Fibroblast of skin of back (primary cell): ENCODE measurements around the gene EPHX1.
A peak's percentile ranks its signal among the peaks of the same experiment; 100 is the strongest.

Experiments used
- DNase-seq: peaks from one replicate; pipeline ENCODE4 v3.0.0-alpha.2; 2013

The EPHX1 gene

DNA sequence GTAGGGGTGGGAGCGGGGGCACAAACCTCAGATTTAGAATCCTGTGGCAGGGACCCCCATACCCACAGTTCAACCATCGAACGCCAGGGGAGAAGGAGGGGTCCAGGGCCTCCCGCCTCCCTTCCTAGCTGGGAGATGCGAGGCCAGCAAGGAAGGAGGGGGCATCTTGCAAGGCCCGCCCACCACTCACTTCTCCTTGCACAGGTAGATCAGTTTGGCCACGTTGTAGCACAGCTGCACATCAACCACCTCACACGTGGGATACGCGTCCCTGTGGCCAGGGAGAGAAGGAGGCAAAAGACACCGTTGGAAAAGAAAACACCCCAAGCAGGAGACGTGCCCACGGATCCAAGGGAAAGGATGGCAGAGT lies 52.6 kb downstream of the EPHX1 start:
- DNase-seq = no peak

- DNase-seq = peak; percentile 18
Measured at GRCh38 chr1:225863167-225863566, 53.2 kb downstream of the EPHX1 start.

DNA sequence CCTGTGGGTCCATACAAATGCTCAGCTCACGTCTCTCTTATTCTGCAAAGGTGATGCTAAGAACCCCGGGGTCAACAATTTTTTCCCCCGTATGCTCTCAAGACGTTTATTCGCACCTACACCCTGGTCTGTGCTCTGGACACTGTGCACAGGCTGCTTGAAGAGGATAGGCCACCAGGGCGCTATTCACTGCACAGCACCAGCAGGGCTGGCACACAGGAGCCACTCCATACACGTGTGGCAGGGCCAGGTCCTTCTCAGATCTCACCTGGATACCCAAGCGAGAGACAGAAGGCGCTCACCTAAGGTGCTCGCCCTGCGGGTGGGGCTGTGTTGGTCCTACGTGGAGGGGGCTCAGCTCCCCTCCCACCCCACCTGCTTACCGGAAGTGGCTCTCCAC lies 55.6 kb downstream of the EPHX1 start:
- no peak for DNase-seq

GRCh38 chr1:225866061-225866837 lies 56.3 kb downstream of the EPHX1 start:
- peak; percentile 72 for DNase-seq

DNA sequence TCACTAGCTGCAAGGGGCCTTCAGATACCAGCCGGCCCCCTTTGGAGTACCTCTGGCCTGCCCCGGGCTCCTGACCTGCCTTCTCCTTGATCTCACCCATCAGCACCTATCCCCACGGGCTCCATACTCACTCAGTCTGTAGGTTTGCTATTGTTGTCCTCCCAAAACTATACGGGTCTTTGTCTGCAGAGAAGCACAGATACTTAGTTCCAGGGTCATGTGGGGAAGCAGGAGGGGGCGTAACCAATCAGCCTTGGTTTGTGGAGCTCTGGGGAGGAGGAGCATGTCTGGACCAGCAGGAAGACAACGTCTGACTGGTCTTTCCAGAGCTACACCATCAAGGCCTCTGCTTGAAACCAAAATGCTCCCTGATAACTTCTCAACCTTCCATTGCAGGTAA lies 57.1 kb downstream of the EPHX1 start:
- DNase-seq = no peak

DNA sequence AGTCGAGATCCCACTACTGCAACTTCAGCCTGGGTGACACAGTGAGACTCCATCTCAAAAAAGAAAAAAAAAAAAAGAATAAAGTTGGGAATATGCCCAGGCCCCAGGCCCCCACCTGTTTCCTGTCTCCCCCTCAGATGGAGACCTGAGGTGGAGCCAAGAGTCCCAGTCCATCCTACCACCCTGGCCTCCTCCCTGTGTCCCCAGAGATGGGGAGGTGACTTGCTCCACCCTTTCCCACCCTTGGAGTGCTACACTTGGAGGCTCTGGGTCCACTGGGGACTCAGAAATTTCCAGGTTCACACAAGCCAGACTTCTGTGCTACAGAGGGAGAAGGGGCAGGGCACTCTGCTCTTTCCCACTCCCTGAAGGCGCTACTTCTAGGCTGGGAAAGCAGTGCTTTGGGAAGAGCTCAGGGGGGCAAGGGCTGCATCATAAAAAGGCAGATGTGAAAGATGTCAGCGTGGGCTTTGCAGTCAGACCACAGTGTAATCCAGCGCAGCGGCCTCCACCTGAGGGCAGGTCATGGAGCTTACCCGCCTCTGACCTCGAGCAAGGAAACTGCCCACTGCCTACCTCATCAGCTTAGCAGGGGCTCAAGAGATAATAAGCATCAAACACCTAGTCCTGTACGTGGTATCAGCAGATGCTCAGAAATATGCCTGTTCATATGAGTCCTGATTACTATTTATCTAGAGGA lies 58.9 kb downstream of the EPHX1 start:
- no peak for DNase-seq

GRCh38 chr1:225870911-225871310 lies 61.0 kb downstream of the EPHX1 start:
- DNase-seq = no peak

- peak; percentile 28 for DNase-seq
Measured at GRCh38 chr1:225871359-225872074, 61.6 kb downstream of the EPHX1 start.

DNA sequence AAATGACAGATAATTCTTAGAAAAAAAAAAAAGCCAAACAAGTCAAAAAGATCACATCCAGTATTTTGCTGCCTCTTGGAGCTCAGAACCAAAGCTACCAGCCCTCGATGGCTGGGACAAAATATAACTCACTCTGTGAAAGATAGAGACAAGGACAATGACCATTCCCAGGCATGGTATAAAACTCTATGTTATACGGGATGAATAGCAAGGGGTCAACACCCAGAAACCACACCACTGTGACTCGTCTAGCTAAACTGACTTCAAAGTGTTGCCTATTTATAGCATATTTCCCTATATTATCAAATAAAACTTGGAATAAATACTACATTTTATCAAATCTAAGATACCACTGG lies 62.1 kb downstream of the EPHX1 start:
- no peak for DNase-seq

DNA sequence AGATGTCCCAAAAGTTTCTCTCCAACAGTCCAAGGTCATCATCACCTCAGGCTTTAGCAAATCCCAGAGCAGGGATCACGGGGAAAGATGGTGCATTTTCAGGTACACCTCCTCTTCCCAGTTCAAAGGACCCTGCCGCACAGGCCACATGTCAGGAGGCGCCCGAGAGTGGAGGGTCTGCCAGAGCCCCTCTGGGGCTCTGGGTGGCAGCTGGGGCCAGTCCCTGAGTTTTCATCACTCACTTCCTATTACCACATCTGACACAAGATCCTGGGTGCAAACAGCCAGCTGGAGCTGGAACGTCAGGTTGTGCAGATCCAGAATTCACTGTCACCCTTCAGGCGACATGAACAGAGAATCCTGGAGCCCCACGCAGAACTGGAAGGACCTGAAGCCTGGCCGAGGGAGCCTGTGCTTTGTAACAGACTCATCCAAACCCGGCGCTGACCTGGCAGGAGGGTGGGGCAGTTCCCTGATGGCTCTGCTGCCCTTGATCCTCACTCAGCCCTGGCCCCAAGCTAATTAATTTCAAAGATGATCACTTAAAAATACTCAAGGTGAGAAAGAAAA lies 63.4 kb downstream of the EPHX1 start:
- DNase-seq = no peak

- DNase-seq = no peak
Measured at GRCh38 chr1:225874431-225874830, 64.5 kb downstream of the EPHX1 start.

DNA sequence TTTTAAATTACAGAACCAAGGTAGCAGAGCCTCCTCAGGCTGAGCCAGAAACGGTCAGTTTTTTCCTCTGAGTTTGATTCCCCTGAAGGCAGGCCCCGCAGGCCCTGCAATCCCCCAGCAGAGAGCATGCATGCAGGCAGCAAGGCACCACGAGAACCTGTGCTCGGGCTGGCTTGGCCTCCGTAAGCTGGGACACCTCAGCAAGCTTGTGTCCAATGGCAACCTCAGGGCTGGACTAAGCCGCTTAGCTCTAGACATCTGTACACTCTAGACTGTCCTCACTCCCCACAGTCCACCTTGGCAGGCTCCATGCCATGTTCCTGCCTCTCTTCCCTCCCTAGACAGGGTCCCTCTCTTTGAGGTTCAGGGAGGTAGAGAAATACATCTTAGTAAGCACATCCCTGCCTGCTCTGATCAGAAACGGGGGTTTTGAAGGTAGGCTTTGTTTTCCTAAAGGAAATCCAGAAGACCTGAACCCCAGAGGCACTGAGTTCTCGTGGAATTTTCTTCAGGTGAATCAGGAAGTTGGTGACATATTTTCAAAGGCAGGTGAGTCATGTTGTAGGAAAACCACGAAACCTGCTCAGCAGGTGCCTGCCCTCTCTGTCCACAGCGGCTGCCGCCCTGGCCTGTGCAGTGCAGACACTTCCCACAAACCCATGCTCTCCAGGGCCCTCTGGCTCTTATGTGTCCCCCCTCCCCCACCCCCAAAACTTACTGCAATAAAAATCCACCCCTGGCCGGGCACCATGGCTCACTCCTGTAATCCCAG lies 65.3 kb downstream of the EPHX1 start:
- no peak for DNase-seq

DNA sequence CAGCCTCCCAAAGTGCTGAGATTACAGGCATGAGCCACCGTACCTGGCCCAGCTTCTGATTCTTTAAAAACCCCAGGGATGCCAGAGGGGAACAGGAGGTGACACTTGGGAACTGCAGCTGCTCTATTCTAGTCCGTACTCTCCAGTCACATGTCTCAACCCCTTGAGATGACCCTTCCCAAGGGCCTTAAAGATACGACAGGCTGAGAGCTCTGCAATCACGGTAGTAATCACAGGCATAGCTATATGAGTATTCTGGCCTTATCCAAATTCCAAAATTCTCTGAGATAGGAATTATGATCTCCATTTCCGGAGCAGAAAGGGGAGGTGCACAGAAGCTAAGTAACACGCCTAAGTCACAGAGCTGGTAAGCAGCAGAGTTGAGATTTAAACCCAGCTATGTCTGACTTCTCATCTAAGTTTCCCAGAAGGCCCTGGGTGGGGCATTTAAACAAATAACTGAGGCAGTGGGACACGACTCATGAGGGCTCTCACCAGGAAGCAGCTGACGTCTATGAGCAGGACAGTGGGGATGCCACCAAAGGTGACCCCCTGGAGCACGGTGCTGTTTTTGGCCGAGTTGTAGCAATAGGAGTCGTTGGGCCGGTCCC lies 67.1 kb downstream of the EPHX1 start:
- peak; percentile 13 for DNase-seq

- DNase-seq = peak; percentile 61
Measured at GRCh38 chr1:225877580-225877979, 67.7 kb downstream of the EPHX1 start.

DNA sequence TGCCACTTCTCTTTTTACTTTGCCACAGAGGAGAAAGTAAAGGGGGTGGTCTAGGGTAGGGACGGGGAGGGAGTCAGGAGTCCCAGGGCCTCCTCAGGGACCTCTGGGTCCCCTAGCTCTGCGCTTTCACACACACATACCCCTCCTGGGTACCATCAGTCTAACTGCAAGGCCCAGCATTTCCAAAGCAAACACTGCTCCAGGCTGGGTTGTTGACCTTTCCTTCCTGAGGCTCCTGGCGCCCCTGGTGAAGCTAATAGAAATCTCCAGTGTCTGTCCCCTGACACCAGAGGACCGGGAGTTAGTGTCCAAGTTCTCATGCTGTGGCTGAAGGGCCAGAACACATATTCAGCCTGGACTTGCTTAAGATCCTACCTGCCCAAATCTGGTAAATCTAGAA lies 68.4 kb downstream of the EPHX1 start:
- no peak for DNase-seq

DNA sequence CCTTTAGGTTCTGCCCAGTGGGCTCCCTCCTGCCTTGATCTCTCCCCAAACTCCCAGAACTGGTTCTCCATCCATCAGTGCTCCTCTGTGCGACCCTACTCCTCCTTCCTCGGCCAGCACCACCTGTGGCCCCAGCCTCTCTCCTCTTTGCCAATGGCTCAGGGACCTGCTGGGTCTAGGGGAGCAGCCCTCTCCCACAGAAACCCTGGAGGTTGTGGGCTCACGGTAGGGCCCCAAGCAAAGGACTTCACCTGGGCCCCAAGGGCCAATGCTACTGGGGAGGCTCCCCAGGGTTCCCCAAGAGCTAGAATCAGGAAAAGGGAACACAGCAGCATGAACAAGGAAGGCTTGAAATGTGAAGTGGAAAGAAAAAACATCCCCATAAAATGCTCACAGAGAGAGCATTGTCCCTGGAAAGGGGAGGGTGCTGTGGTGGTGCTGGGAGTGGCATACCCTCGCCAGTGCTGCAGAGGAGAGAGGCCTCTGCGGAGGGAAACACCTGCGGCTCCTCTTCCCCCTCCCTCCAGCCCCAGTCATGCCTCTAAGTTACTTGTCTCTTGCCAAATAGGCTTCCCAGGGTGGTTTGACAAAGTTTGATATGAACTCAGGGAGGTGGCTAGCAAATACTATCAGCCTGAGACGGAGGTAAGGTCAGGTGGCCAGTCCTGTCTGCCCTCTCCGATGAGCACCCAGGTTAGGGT lies 69.7 kb downstream of the EPHX1 start:
- no peak for DNase-seq

DNA sequence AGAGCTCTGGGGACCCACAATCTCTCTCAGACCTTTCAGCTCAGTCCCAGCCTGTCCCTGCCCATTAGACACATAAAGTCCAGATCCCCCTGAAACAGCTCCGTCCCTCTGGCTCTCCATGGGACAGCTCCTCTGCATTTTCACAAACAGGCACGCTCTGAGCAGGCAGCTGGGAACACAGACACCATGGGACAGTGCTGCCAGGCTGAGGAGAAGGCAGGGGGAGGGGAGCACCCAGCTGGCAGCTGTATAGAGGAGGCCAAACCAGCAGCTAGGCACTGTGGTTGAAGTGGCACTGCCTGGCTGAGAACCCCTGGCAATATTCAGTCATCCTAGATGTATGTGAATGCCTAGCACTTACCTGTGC lies 70.3 kb downstream of the EPHX1 start:
- DNase-seq = no peak

DNA sequence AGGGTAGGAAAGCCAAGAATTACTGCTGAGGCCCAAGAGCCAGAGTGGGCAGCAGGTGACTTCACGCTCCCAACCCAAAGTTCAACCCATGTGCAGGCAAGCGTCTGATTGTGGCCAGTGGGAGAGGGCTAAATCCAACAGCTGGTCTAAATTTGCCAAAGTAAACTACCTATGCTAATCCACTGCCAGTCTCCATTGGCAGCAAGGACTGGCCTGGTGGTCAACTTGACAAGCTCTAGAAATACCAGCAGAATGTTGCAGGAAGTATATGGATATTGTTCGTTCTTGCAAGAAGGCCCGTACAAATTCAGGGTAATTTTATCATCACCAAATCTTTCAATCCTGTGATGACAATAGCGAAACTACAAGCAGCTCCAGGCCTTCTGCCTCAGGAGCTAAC lies 70.7 kb downstream of the EPHX1 start:
- DNase-seq = no peak

DNA sequence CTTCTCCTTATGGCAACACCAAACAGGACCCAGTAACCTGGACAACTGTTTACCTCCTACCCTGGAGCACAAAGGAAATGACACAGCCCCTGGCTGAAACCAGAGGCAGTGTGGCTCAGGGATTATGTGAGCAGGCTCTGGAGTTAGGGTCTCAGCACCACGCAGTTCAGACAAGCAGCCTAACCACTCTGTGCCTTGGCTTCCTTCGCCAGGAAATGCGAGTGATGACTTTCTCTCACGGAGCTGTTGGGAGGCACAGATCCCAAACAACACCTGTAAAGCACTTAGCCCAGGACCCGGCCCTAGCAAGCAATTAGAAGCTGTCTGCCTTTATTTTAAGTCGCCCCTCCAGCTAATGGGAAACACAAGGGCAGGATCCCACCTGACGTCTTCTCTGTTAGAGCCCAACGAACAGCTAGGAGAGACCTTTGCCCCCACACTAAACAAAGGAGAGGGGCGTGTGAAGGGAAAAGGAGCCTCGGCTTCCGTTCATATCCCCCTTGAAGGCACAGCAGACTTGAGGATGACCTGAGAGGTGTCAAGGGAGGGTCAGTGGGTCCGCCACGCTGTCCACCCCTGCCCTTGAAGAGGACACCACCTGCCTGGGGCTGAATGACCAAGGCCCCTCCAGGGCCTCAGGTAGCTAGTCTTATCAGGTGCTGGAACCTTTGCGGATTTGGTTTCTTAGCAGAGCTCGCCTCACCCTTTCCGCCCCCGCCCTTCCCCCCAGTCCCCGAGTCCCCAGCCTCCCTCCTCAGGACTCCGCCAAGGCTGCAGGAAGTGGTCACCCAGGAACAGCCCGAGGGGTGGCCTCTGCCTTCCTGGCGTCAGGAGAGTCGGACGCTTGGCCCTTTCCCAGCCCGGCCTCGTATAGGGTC lies 71.4 kb downstream of the EPHX1 start:
- DNase-seq = peak; percentile 57

DNA sequence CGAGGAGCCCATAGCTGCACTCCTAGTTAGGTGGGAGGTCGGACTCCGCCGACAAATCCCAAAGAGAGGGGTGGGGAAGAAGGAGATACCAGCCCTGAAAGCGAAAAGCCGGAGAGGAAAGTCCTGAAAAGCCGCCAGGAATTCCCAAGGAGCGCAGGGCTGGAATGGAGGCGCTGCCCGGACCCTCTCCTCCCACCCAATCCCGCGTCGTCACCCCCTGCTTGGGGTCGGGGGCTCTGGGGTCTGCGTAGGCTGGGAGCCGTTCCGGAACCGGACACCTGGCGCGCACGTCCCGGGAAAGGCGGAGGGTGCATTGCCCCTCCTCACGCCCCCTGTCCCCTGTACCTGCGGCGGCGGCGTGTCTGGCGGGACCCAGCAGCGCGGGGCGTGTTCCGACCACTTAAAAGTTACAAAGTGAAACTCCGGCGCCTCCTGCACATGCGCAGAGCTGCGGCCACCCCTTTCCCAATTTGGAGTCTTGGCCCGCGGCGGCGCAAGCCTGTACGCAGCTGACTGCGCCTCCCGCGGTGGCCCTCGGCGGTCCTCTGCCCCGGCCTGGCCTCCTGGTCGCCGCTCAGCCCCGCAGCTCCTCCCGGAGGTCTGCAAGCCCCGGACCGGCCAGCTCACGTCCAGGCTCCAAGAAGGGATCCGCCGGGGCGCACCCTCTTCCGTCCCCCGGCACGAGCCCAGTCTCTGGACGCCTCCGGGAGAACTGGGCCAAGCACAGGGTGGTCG lies 72.2 kb downstream of the EPHX1 start, which contains the start of gene TMEM63A:
TMEM63A (minus strand) TSS at position 422 of the 735 bp plus-strand sequence. CDS start 4,800 bp downstream, outside the sequence.
- DNase-seq = peak; percentile 82
